ENCODE results near the gene GREM1.

DNA sequence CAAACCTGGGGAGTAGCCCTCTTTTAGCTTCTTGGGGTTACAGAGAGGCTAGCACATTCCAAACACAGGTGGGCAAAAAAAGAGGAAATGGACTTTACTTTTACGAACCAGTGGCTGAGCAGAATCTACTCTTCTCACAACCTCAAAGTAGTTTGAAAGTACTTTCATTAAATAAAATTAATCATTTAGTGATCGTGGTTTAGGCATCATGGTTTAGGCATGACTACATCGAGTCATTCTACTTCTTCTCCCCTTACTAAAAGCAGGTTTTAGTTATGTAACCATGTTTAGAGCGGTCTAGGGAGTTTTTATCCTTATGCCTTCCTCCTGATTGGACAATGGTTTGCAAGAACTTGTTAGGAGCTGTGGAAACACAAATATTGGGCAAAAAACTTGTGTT, 2.5 kb upstream of the GREM1 start:
- TF ChIP-seq, protein P1, sequence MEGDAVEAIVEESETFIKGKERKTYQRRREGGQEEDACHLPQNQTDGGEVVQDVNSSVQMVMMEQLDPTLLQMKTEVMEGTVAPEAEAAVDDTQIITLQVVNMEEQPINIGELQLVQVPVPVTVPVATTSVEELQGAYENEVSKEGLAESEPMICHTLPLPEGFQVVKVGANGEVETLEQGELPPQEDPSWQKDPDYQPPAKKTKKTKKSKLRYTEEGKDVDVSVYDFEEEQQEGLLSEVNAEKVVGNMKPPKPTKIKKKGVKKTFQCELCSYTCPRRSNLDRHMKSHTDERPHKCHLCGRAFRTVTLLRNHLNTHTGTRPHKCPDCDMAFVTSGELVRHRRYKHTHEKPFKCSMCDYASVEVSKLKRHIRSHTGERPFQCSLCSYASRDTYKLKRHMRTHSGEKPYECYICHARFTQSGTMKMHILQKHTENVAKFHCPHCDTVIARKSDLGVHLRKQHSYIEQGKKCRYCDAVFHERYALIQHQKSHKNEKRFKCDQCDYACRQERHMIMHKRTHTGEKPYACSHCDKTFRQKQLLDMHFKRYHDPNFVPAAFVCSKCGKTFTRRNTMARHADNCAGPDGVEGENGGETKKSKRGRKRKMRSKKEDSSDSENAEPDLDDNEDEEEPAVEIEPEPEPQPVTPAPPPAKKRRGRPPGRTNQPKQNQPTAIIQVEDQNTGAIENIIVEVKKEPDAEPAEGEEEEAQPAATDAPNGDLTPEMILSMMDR (IDR thresholded peaks at IDR 0.05) = no peak
- TF ChIP-seq POLR2A (IDR thresholded peaks at IDR 0.05) = no peak
